Gastrocnemius medialis (tissue), 4 donors: ENCODE results near the gene ABTB2. TPM values are rescaled to one million over a fixed set of nuclear protein-coding genes. Genes with fewer than 3 reads are reported as not detected.

ENCODE experiments used
- ATAC-seq, 2 donors: fragments of 150-250 bp; one replicate each; pipeline ENCODE4 v1.9.1; 2016
- DNase-seq, 2 donors: peaks; one replicate each; pipeline ENCODE4 v3.0.0-alpha.2; 2019
- H3K27ac ChIP-seq, 4 donors: fragments of 200-600 bp; sonication (generic); 1 replicate in 1 of 4; 2 replicates in 3 of 4; pipeline ENCODE4 v1.5.1; 2016 to 2018; ENCODE audit warnings: mild to moderate bottlenecking in 2 of 4, moderate library complexity in 1 of 4
- H3K27me3 ChIP-seq, 3 donors: fragments of 200-600 bp; sonication (generic) in 2 of 3; 1 replicate in 1 of 3; 2 replicates in 2 of 3; pipeline versions ENCODE4 v1.5.1 to v1.6.0; 2016 to 2019; ENCODE audit warnings: mild to moderate bottlenecking in 1 of 3, moderate library complexity in 1 of 3
- H3K36me3 ChIP-seq, 2 donors: fragments of 200-600 bp; sonication (generic) in 1 of 2; one replicate each; pipeline ENCODE4 v1.5.1; 2017 to 2018
- H3K4me1 ChIP-seq, 2 donors: fragments of 200-600 bp; sonication (generic) in 1 of 2; one replicate each; pipeline ENCODE4 v1.5.1; 2016 to 2017; ENCODE audit warnings: mild to moderate bottlenecking in 2 of 2
- H3K4me3 ChIP-seq, 4 donors: fragments of 200-600 bp; sonication (generic) in 3 of 4; 1 replicate in 1 of 4; 2 replicates in 3 of 4; pipeline ENCODE4 v1.5.1; 2016 to 2019; ENCODE audit warnings: mild to moderate bottlenecking in 2 of 4
- H3K9me3 ChIP-seq, 3 donors: fragments of 200-600 bp; sonication (generic) in 2 of 3; 1 replicate in 1 of 3; 2 replicates in 2 of 3; pipeline ENCODE4 v1.5.1; 2016 to 2019
- CTCF ChIP-seq, 5 experiments: fragments of 450-650 bp in 3 of 5; fragments of 200-600 bp in 2 of 5; sonication (generic) in 2 of 5; IDR thresholded peaks in 4 of 5; conservative IDR thresholded peaks in 1 of 5; 1 replicate in 4 of 5; 2 replicates in 1 of 5; pipeline ENCODE4 v1.5.1; 2016 to 2019; ENCODE audit warnings: antibody characterized with exemption in 5 of 5, mild to moderate bottlenecking in 3 of 5, moderate library complexity in 3 of 5
- POLR2A ChIP-seq, 2 donors: fragments of 450-650 bp; IDR thresholded peaks; one replicate each; pipeline ENCODE4 v1.6.1; 2017; ENCODE audit warnings: antibody characterized with exemption in 2 of 2, mild to moderate bottlenecking in 2 of 2, moderate library complexity in 2 of 2
- in situ Hi-C, 4 donors: fragments of 200-750 bp; cut with MboI; loops; one replicate each; pipeline versions ENCODE4 v1.15.0 to v1.8.0; 2017; ENCODE audit warnings: low sequenced_read_pairs in 4 of 4
- intact Hi-C: fragments of 100-400 bp; cut with DNase I; formaldehyde crosslinking; loops from one replicate; pipeline ENCODE4 v1.15.1; 2023; ENCODE audit warnings: low total_unique reads
- total RNA-seq, 4 donors: library from RNA; depleted of rRNA; stranded (reverse); fragments of >200 nt; gene quantifications; one replicate each; pipeline versions ENCODE4 v1.1.0 to v1.2.3, GENCODE V29; 2016

Gene ABTB2
- total RNA-seq, 4 donors from 2014 or later, result 8.8 to 30.7 (median 12.2) TPM

- Histone ChIP-seq H3K4me1 (no peaks in the 10 kb centered on the region), H3K4me3 (no peak overlapping the region), H3K9me3 (no peaks in the 10 kb centered on the region), H3K27ac (no peak overlapping the region), H3K27me3 (no peaks in the 10 kb centered on the region), H3K36me3 (peaks cover 1 to 96% of the 10 kb centered on the region in 2 donors)
- intact Hi-C loops (no loop called here), in situ Hi-C loops (no loop called here)
- DNase-seq (no peak), ATAC-seq (no peak)
- TF ChIP-seq POLR2A (IDR thresholded peaks at IDR 0.05), result no peak
- TF ChIP-seq CTCF (IDR thresholded peaks at IDR 0.05 in 4 of 5, conservative IDR thresholded peaks at IDR 0.05 in 1 of 5), result no peak
Measured at GRCh38 chr11:34136420-34136819, 221.4 kb downstream of the ABTB2 start.

GRCh38 chr11:34135439-34135838 is 222.4 kb downstream of the ABTB2 start:
- Histone ChIP-seq H3K27ac (no peak overlapping the region), H3K4me3 (no peak overlapping the region), H3K36me3 (peaks cover 0 to 96% of the 10 kb centered on the region in 2 donors), H3K4me1 (no peaks in the 10 kb centered on the region), H3K9me3 (no peaks in the 10 kb centered on the region), H3K27me3 (no peaks in the 10 kb centered on the region)
- TF ChIP-seq CTCF (IDR thresholded peaks at IDR 0.05 in 4 of 5, conservative IDR thresholded peaks at IDR 0.05 in 1 of 5) (no peak), POLR2A (IDR thresholded peaks at IDR 0.05) (no peak)
- DNase-seq (no peak), ATAC-seq (no peak)
- intact Hi-C loops (no loop called here), in situ Hi-C loops (no loop called here)

DNA sequence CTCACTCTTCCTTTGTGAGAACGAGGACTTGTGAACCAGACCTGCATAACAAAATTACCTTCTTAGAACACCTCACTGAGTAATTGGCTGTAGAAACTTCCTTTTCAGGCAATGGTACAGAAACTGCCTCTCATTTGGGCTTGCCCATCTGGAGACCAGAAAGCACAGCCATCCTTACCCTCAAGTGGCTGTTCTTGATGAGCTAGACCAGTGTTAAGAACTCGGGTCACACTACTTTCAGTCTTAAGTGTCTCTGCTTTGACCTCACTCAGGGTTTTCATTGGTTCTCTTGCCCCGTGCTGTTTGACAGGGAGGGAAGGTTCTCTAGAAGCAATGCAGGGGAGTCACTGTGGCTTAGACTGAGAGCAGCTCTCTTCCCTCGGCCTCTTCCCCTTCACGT is 223.0 kb downstream of the ABTB2 start:
- Histone ChIP-seq H3K9me3 (no peaks in the 10 kb centered on the region), H3K36me3 (peaks cover 0 to 93% of the 10 kb centered on the region in 2 donors), H3K4me3 (no peak overlapping the region), H3K27me3 (no peaks in the 10 kb centered on the region), H3K4me1 (no peaks in the 10 kb centered on the region), H3K27ac (no peak overlapping the region)
- no peak for ATAC-seq
- TF ChIP-seq CTCF (IDR thresholded peaks at IDR 0.05 in 4 of 5, conservative IDR thresholded peaks at IDR 0.05 in 1 of 5) (no peak), POLR2A (IDR thresholded peaks at IDR 0.05) (no peak)
- DNase-seq, result no peak
- intact Hi-C loops, result no loop called here
- in situ Hi-C loops, result no loop called here

- H3K27me3 ChIP-seq, result no peaks in the 10 kb centered on the region
- no peak for ATAC-seq
- H3K4me3 ChIP-seq, result no peak overlapping the region
- DNase-seq, result no peak
- no peaks in the 10 kb centered on the region for H3K4me1 ChIP-seq
- intact Hi-C loops (no loop called here), in situ Hi-C loops (no loop called here)
- H3K36me3 ChIP-seq, result peaks cover 0 to 86% of the 10 kb centered on the region in 2 donors
- no peak overlapping the region for H3K27ac ChIP-seq
- TF ChIP-seq POLR2A (IDR thresholded peaks at IDR 0.05), result no peak
- no peak for TF ChIP-seq CTCF (IDR thresholded peaks at IDR 0.05 in 4 of 5, conservative IDR thresholded peaks at IDR 0.05 in 1 of 5)
- no peaks in the 10 kb centered on the region for H3K9me3 ChIP-seq
Measured at GRCh38 chr11:34132261-34132965, 225.4 kb downstream of the ABTB2 start.

- Histone ChIP-seq H3K4me1 (no peaks in the 10 kb centered on the region), H3K9me3 (no peaks in the 10 kb centered on the region), H3K36me3 (peaks cover 0 to 86% of the 10 kb centered on the region in 2 donors), H3K27ac (no peak overlapping the region), H3K4me3 (no peak overlapping the region), H3K27me3 (no peaks in the 10 kb centered on the region)
- TF ChIP-seq CTCF (IDR thresholded peaks at IDR 0.05 in 4 of 5, conservative IDR thresholded peaks at IDR 0.05 in 1 of 5) (no peak), POLR2A (IDR thresholded peaks at IDR 0.05) (no peak)
- intact Hi-C loops (no loop called here), in situ Hi-C loops (no loop called here)
- DNase-seq, result no peak
- no peak for ATAC-seq
Measured at GRCh38 chr11:34128824-34129223, 229.0 kb downstream of the ABTB2 start.
